Tibial nerve (tissue), 4 donors: ENCODE results near the gene GTF2B. TPM values are rescaled to one million over a fixed set of nuclear protein-coding genes. Genes with fewer than 3 reads are reported as not detected.
"Not testable (repeated sequence)": the region's sequence is repeated elsewhere in the genome, so short reads cannot be mapped to it uniquely, and the experiment has no call there.

ENCODE experiments used
- DNase-seq, 2 donors: peaks; one replicate each; pipeline ENCODE4 v3.0.0-alpha.2; 2019; ENCODE audit warnings: low spot score in 2 of 2
- H3K27ac ChIP-seq, 4 donors: fragments of 200-600 bp; sonication (generic) in 3 of 4; one replicate each; pipeline ENCODE4 v1.5.1; 2017 to 2019; ENCODE audit warnings: mild to moderate bottlenecking in 1 of 4
- H3K27me3 ChIP-seq, 2 donors: fragments of 200-600 bp; sonication (generic) in 1 of 2; one replicate each; pipeline versions ENCODE4 v1.5.1 to v1.6.0; 2017 to 2019
- H3K36me3 ChIP-seq, 3 donors: fragments of 200-600 bp; sonication (generic); one replicate each; pipeline ENCODE4 v1.5.1; 2018 to 2019
- H3K4me1 ChIP-seq, 4 donors: fragments of 200-600 bp; sonication (generic) in 3 of 4; one replicate each; pipeline ENCODE4 v1.5.1; 2017 to 2019
- H3K4me3 ChIP-seq, 4 donors: fragments of 200-600 bp; sonication (generic) in 3 of 4; one replicate each; pipeline ENCODE4 v1.5.1; 2017 to 2019; ENCODE audit warnings: mild to moderate bottlenecking in 1 of 4, moderate library complexity in 1 of 4
- H3K9me3 ChIP-seq, 4 donors: fragments of 200-600 bp; sonication (generic) in 3 of 4; one replicate each; pipeline ENCODE4 v1.5.1; 2017 to 2019
- EP300 ChIP-seq, 2 donors: sonication (generic); formaldehyde crosslinking; IDR thresholded peaks; one replicate each; pipeline ENCODE4 v1.6.1; 2017; ENCODE audit warnings: antibody characterized with exemption in 2 of 2, mild to moderate bottlenecking in 1 of 2
- POLR2A ChIP-seq, 2 donors: fragments of 450-650 bp; IDR thresholded peaks; one replicate each; pipeline ENCODE4 v1.6.1; 2017; ENCODE audit warnings: antibody characterized with exemption in 2 of 2, mild to moderate bottlenecking in 2 of 2, moderate library complexity in 2 of 2
- WGBS, 2 donors: methylation state at CpG; one replicate each; pipeline ENCODE4 v1.1.5; 2018; 5-methylcytosine and 5-hydroxymethylcytosine counted together
- total RNA-seq, 4 donors: library from RNA; depleted of rRNA; stranded (reverse); fragments of >200 nt; gene quantifications; one replicate each; pipeline ENCODE4 v1.1.0, GENCODE V29; 2016
- TF ChIP-seq, protein P1 (sequence below), 5 experiments: fragments of 200-600 bp in 3 of 5; fragments of 450-650 bp in 2 of 5; sonication (generic) in 3 of 5; IDR thresholded peaks; one replicate each; pipeline ENCODE4 v1.5.1; 2016 to 2019; ENCODE audit warnings: antibody characterized with exemption in 5 of 5, mild to moderate bottlenecking in 3 of 5, moderate library complexity in 2 of 5

GTF2B gene
- total RNA-seq, 4 donors from 2014 or later = 17.4 to 55.7 (median 23.7) TPM

DNA sequence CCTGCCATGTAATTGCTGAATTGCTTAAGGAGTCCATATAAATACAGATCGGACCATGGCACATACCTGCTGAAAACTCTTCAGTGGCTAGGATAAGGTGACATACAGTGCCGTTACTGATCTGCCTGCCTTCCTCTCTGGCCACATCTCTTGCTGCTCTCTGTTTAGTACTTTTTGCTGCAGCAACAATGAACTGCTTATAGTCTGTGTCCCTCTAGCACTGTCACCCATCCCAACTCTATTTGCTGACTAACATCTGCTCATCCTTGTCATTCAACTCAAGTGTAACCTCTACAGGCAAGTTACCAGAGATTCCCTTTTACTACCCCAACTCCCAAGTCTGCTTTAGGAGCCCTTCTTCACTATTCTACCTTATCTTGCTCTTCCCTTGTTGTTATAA, 65.6 kb downstream of the GTF2B start:
- Histone ChIP-seq H3K4me3 (no peak overlapping the region), H3K27me3 (no peaks in the 10 kb centered on the region), H3K36me3 (peaks cover 0 to 72% (median 12%) of the 10 kb centered on the region in 3 donors), H3K9me3 (no peaks in the 10 kb centered on the region), H3K4me1 (peaks cover 0 to 3% (median 0%) of the 10 kb centered on the region in 4 donors), H3K27ac (no peak overlapping the region)
- no peak for DNase-seq
- TF ChIP-seq POLR2A (IDR thresholded peaks at IDR 0.05) = no peak
- TF ChIP-seq, protein P1, sequence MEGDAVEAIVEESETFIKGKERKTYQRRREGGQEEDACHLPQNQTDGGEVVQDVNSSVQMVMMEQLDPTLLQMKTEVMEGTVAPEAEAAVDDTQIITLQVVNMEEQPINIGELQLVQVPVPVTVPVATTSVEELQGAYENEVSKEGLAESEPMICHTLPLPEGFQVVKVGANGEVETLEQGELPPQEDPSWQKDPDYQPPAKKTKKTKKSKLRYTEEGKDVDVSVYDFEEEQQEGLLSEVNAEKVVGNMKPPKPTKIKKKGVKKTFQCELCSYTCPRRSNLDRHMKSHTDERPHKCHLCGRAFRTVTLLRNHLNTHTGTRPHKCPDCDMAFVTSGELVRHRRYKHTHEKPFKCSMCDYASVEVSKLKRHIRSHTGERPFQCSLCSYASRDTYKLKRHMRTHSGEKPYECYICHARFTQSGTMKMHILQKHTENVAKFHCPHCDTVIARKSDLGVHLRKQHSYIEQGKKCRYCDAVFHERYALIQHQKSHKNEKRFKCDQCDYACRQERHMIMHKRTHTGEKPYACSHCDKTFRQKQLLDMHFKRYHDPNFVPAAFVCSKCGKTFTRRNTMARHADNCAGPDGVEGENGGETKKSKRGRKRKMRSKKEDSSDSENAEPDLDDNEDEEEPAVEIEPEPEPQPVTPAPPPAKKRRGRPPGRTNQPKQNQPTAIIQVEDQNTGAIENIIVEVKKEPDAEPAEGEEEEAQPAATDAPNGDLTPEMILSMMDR (IDR thresholded peaks at IDR 0.05) = no peak
- 84 to 87% methylated on average over 2 of the region's 2 CpGs for WGBS, 2 donors

DNA sequence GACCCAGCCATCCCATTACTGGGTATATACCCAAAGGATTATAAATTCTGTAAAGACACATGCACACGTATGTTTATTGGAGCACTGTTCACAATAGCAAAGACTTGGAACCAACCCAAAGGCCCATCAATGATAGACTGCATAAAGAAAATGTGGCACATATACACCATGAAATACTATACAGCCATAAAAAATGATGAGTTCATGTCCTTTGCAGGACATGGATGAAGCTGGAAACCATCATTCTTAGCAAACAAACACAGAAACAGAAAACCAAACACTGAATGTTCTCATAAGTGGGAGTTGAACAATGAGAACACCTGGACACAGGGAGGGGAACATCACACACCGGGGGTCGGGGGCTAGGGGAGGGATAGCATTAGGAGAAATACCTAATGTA, 71.7 kb downstream of the GTF2B start:
- not testable (repeated sequence) for H3K4me1 ChIP-seq, H3K9me3 ChIP-seq, H3K27me3 ChIP-seq, H3K27ac ChIP-seq, H3K4me3 ChIP-seq, DNase-seq
- H3K36me3 ChIP-seq = peaks cover 0 to 71% (median 6%) of the 10 kb centered on the region in 3 donors
- WGBS, 2 donors = 96 to 97% methylated on average over 3 of the region's 3 CpGs

DNA sequence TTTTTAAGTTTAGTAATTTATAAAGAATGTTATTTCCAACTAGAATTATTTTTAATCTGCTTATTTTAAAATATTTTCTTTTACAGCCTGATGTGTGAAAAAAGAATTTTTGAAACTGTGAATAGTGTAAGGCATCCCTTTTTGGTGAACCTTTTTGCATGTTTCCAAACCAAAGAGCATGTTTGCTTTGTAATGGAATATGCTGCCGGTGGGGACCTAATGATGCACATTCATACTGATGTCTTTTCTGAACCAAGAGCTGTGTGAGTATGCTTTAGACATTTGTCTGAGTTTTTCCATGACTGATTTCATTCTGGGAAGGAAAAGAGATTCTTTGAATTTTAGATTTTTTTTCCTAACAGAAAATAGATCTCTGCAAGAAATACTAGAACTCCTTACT, 77.9 kb downstream of the GTF2B start:
- no peak overlapping the region for H3K27ac ChIP-seq
- 63 to 78% methylated on average over 1 of the region's 1 CpG for WGBS, 2 donors
- no peaks in the 10 kb centered on the region for H3K4me1 ChIP-seq
- H3K36me3 ChIP-seq = peaks cover 0 to 70% (median 0%) of the 10 kb centered on the region in 3 donors
- TF ChIP-seq, protein P1 (IDR thresholded peaks at IDR 0.05) = no peak
- no peak for TF ChIP-seq POLR2A (IDR thresholded peaks at IDR 0.05)
- TF ChIP-seq EP300 (IDR thresholded peaks at IDR 0.05) = no peak
- H3K4me3 ChIP-seq = no peak overlapping the region
- no peaks in the 10 kb centered on the region for H3K27me3 ChIP-seq
- DNase-seq = no peak
- H3K9me3 ChIP-seq = no peaks in the 10 kb centered on the region

DNA sequence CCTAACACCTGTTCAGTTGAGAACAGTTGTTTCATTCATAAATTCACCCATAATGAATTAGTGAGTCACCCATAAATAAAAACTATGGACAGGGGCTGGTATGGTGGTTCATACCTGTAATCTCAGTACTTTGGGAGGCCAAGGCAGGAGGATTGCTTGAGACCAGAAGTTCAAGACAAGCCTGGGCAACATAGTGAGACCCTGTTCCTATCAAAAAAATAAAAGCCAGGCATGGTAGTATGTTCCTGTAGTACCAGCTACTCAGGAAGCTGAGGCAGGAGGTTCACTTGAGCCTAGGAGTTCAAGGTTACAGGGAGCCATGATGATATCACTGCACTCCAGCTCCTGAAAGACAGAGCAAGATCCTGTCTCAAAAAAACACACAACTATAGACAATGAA, 79.0 kb downstream of the GTF2B start:
- H3K4me1 ChIP-seq = no peaks in the 10 kb centered on the region
- H3K27me3 ChIP-seq = no peaks in the 10 kb centered on the region
- H3K27ac ChIP-seq = no peak overlapping the region
- H3K36me3 ChIP-seq = peaks cover 0 to 68% (median 0%) of the 10 kb centered on the region in 3 donors
- H3K9me3 ChIP-seq = no peaks in the 10 kb centered on the region
- DNase-seq = no peak
- TF ChIP-seq, protein P1 (IDR thresholded peaks at IDR 0.05) = no peak
- TF ChIP-seq POLR2A (IDR thresholded peaks at IDR 0.05) = no peak
- TF ChIP-seq EP300 (IDR thresholded peaks at IDR 0.05) = no peak
- H3K4me3 ChIP-seq = no peak overlapping the region

DNA sequence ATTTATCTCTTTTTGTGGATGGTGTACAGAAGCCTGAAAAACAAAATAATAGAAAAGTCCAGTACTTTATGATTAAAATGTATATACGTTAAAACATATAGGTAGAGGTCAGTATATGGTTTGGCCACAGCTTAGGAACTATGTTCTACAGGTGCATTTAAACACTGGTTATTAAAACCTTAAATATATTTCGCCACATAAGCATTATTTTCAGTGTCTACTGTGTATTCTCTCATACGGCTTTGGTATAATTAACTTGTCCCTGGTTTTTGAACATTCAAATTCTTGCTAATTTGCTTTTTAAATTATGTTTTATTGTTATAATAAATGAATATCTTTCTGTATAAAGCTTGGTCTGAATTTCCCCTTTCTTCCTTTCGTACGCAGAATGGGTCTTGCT, 87.9 kb downstream of the GTF2B start:
- Histone ChIP-seq H3K27me3 (no peaks in the 10 kb centered on the region), H3K36me3 (peaks cover 0 to 77% (median 7%) of the 10 kb centered on the region in 3 donors), H3K9me3 (no peaks in the 10 kb centered on the region), H3K27ac (no peak overlapping the region), H3K4me3 (no peak overlapping the region), H3K4me1 (no peaks in the 10 kb centered on the region)
- TF ChIP-seq EP300 (IDR thresholded peaks at IDR 0.05) (no peak), POLR2A (IDR thresholded peaks at IDR 0.05) (no peak)
- TF ChIP-seq, protein P1 (IDR thresholded peaks at IDR 0.05) = no peak
- no peak for DNase-seq
- WGBS, 2 donors = 88% methylated on average over 5 of the region's 5 CpGs

DNA sequence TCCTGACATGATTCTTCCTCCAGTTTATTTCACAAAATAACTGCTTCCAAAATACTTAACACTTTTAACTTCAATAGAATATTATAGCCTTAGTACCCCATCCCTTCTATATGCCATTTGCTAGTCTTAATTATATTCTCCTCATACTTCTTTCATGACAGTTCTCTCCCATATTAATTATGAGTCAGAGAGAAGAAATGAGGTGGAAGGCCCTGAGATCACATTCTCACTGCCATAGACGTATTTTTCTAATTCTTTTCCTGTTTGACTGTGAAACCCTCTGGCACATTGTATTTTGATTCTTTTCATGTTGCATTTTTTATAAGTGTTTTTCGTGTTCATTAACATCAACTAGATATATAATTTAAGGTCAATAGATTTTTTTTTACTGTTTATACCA, 88.4 kb downstream of the GTF2B start:
- WGBS, 2 donors = 82 to 85% methylated on average over 2 of the region's 2 CpGs
- no peaks in the 10 kb centered on the region for H3K9me3 ChIP-seq
- no peak overlapping the region for H3K27ac ChIP-seq
- peaks cover 0 to 72% (median 7%) of the 10 kb centered on the region in 3 donors for H3K36me3 ChIP-seq
- no peak for TF ChIP-seq EP300 (IDR thresholded peaks at IDR 0.05)
- TF ChIP-seq, protein P1 (IDR thresholded peaks at IDR 0.05) = no peak
- TF ChIP-seq POLR2A (IDR thresholded peaks at IDR 0.05) = no peak
- H3K27me3 ChIP-seq = no peaks in the 10 kb centered on the region
- no peak for DNase-seq
- H3K4me1 ChIP-seq = no peaks in the 10 kb centered on the region
- H3K4me3 ChIP-seq = no peak overlapping the region
